HG02981 (cell line): ENCODE data around the gene ENTPD6.
"Not testable (repeated sequence)": the region's sequence is repeated elsewhere in the genome, so short reads cannot be mapped to it uniquely, and the experiment has no call there.

Source experiments
- ATAC-seq: cut with Tn5 transposase; IDR thresholded peaks from one replicate; pipeline ENCODE4 v1.9.1; 2021; ENCODE audit warnings: mild to moderate bottlenecking, moderate library complexity; ENCODE audit not compliant: unreplicated experiment

Gene ENTPD6

GRCh38 chr20:25195014-25195961, at the start of gene ENTPD6:
Gene ENTPD6 (plus strand): TSS chr20:25195712. CDS start chr20:25206537, 10,825 bp downstream.
- peak; percentile 80 for ATAC-seq

GRCh38 chr20:25146976-25147375, 48.5 kb upstream of the ENTPD6 start:
- ATAC-seq, result no peak

- ATAC-seq, result no peak
These were observed 47.8 kb upstream of the ENTPD6 start for GRCh38 chr20:25147716-25148115.

GRCh38 chr20:25148181-25148981, 47.1 kb upstream of the ENTPD6 start:
- ATAC-seq, result no peak

GRCh38 chr20:25148982-25149846, 46.3 kb upstream of the ENTPD6 start:
- ATAC-seq, result no peak

- no peak for ATAC-seq
These were observed 45.5 kb upstream of the ENTPD6 start for GRCh38 chr20:25150016-25150415.

- no peak for ATAC-seq
These were observed 37.5 kb upstream of the ENTPD6 start for GRCh38 chr20:25158043-25158442.

- peak; percentile 76 for ATAC-seq
These were observed 35.0 kb upstream of the ENTPD6 start for GRCh38 chr20:25160467-25160866.

GRCh38 chr20:25160897-25161296, 34.6 kb upstream of the ENTPD6 start:
- no peak for ATAC-seq

- ATAC-seq, result no peak
These were observed 30.4 kb upstream of the ENTPD6 start for GRCh38 chr20:25165128-25165527.

- not testable (repeated sequence) for ATAC-seq
These were observed 29.3 kb upstream of the ENTPD6 start for GRCh38 chr20:25166105-25166782.

- no peak for ATAC-seq
These were observed 22.2 kb upstream of the ENTPD6 start for GRCh38 chr20:25173321-25173720.

- ATAC-seq, result no peak
These were observed 21.6 kb upstream of the ENTPD6 start for GRCh38 chr20:25173886-25174308.

GRCh38 chr20:25176184-25176583, 19.3 kb upstream of the ENTPD6 start:
- no peak for ATAC-seq

- ATAC-seq, result no peak
These were observed 17.6 kb upstream of the ENTPD6 start for GRCh38 chr20:25177890-25178321.

- ATAC-seq, result no peak
These were observed 16.7 kb upstream of the ENTPD6 start for GRCh38 chr20:25178563-25179438.

GRCh38 chr20:25179439-25180089, 15.9 kb upstream of the ENTPD6 start:
- ATAC-seq, result no peak

GRCh38 chr20:25184391-25184790, 11.1 kb upstream of the ENTPD6 start:
- ATAC-seq, result not testable (repeated sequence)

GRCh38 chr20:25187220-25187619, 8.3 kb upstream of the ENTPD6 start:
- no peak for ATAC-seq
